GM19452 (cell line): ENCODE measurements around the gene PPP1R18.
A peak's percentile ranks its signal among the peaks of the same experiment; 100 is the strongest.
"Not testable (repeated sequence)": the region's sequence is repeated elsewhere in the genome, so short reads cannot be mapped to it uniquely, and the experiment has no call there.

Source experiments
- ATAC-seq: cut with Tn5 transposase; IDR thresholded peaks from one replicate; pipeline ENCODE4 v1.9.1; 2021; ENCODE audit not compliant: unreplicated experiment

The PPP1R18 gene, protein sequence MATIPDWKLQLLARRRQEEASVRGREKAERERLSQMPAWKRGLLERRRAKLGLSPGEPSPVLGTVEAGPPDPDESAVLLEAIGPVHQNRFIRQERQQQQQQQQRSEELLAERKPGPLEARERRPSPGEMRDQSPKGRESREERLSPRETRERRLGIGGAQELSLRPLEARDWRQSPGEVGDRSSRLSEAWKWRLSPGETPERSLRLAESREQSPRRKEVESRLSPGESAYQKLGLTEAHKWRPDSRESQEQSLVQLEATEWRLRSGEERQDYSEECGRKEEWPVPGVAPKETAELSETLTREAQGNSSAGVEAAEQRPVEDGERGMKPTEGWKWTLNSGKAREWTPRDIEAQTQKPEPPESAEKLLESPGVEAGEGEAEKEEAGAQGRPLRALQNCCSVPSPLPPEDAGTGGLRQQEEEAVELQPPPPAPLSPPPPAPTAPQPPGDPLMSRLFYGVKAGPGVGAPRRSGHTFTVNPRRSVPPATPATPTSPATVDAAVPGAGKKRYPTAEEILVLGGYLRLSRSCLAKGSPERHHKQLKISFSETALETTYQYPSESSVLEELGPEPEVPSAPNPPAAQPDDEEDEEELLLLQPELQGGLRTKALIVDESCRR

DNA sequence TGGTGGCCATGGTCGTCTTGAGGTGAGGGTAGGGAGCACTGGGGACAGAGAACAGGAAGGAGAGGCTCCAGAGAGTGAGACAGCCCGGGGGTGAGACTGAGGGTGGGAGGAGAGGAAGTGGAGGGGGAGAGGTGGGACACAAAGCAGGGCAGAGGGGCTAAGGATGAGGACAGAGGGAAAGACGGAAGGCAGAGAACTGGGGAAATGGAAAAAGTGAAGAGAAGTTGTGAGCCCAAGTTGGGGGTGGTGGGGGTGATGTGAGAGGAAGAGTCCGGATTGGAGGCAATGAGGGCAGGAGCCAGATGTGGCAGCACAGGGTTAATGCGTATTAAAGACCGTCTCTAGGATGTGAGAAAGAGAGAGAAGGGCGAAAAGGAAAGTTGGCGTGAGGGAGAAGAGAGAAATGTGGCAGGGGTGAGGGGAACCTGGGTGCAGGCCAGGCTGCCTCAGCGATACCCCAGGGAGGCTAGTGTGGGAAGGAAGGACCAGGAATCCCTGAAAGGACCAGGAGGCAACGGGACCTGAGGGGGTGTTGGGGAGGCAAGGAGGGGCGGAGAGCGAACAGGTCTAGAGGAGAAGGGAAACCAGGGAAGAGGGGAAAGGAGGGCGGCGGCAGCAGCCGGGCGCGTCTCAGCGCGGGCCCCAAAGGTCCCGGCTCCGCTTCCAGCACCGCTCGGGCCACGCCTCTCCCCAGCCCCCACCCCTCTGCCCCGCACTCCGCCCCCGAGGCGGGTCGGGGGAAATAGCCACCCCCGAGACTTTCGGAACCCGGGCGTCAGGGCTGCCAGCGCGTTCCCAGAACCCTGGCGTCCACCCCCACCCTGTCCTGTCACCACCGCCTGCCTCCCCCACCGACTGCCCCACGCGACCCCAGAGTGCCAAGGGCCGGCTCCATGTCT is at the start of gene PPP1R18:
TSS of gene PPP1R18 (minus strand) at position 637 of the 899 bp plus-strand sequence. CDS start at position 10, 627 bp downstream.
- ATAC-seq, result no peak

GRCh38 chr6:30735668-30736314 is 49.3 kb upstream of the PPP1R18 start:
- no peak for ATAC-seq

GRCh38 chr6:30732237-30732943 is 45.9 kb upstream of the PPP1R18 start:
- ATAC-seq, result no peak

DNA sequence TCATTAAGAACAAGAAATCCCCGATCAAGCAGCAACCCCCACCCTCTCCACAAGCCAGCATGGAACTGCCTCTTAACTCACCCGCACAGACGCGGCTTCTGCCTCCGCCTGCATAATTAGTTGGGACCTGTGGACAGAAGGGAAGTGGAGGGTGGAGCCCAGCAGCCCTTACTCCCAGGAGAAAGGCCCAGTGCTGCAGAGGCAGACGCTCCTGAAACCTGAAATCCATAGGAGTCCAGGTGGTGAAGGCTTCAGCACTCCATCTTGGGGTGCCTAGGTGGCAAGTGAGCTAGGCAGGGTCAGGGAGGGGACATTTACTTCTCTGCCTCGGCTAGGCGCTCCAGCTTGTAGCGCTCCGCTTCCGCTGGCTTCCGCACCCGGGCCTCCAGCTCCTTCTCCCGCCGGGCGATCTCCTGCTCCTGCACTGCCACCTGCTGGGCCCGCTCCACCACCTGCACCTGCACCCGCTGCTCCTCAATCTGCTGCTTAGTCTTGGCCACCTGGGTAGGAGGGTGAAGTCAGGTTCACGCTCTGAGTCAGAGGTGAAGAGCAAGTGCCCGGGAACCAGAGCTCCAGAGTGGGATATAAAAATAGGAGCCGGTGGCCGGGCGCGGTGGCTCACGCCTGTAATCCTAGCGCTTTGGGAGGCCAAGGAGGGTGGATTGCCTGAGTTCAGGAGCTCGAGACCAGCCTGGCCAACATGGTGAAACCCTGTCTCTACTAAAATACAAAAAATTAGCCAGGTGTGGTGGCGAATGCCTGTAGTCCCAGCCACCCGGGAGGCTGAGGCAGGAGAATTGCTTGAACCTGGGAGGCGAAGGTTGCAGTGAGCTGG is 44.4 kb upstream of the PPP1R18 start:
- ATAC-seq, result peak; percentile 58

DNA sequence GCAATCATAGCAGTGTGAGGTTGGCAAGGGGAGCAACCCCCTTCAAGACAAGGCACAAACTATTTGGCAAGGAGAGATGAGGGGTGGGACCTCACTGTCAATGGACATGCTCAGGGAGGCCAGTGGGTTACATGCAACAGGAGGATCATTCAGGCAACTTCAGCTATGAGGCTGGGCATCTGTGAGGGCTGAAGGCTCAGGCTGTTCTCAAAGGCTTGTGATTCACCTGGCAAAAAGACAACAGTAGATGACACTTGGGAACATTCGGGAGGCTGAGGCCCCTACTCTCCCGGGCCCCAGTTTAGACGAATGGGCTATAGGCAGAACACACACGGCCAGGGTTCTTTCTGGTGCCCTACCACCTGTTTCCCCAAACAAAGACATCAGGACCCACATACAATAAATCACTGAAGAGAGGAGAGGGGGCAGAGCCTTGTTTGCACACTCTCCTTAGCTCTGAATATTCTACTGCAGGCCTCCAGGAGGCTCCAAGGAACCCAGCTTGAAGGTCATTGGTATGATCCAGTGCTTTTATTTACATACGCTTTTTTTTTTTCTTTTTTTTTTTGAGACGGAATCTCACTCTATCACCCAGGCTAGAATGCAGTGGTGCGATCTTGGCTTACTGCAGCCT is 41.6 kb upstream of the PPP1R18 start:
- no peak for ATAC-seq

DNA sequence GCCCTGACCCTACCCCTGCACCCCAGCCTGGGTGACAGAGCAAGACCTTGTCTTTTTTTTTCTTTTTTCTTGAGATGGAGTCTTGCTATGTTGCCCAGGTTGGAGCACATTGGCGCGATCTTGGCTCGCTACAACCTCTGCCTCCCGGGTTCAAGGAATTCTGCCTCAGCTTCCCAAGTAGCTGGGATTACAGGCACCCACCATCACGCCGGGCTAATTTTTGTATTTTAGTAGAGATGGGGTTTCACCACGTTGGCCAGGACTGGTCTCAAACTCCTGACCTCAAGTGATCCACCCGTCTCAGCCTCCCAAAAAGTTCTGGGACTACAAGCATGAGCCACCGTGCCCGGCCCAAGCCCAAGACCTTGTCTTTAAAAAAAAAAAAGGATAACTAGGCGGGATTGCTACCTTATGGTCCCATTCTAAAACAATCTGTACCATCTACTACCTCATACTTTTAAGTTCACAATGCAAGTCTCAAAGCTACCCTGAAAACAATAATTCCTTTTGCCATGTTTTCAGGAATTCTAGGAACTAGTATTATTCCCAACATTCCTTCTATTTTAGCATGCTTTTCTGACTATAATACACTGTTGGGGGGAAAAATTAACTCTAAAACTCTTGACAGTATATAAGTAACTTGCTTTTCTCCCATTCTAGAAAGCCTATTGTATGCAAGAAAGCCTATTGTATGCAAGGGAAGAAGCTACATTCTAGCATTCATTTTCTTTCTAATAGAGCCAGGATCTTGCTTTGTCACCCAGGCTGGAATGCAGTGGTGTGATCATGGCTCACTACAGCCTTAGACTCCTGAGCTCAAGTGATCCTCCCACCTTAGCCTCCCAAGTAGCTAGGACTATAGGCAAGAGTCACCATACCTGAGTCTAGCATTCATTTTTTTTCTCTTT is 40.3 kb upstream of the PPP1R18 start:
- no peak for ATAC-seq

DNA sequence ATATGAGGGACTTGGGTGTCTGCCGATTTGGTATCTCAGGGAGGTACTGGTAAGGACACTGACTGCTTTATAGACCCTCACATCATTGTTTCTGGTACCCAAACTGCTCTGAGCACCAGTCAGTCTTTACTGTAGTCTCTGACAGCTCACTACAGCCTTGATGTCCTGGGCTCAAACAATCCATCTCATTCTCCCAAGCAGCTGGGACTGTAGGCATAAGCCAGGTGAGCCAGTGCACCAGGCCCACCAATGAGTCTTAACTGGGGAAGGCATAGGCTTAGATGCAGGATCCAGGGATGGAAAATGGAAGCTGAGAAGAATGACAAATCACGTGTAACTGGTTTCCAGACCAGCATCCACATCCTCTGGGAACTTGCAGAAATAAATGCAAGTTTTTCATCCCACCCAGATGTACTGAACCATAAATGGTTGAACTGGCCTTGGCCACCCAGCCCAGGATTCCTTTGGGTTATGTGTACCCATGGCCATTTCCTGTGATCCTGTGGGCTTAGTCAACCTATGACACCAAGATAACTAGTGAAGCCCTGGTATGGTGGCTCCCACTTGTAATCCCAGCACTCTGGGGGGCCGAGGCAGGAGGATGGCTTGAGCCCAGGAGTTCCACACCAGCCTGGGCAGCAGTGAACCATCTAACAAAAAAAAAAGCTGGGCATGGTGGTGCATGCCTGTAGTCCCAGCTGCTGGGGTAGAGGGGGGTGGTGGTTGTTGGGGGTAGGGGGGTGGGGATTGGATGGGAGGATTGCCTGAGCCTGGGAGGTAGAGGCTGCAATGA is 39.5 kb upstream of the PPP1R18 start:
- no peak for ATAC-seq

DNA sequence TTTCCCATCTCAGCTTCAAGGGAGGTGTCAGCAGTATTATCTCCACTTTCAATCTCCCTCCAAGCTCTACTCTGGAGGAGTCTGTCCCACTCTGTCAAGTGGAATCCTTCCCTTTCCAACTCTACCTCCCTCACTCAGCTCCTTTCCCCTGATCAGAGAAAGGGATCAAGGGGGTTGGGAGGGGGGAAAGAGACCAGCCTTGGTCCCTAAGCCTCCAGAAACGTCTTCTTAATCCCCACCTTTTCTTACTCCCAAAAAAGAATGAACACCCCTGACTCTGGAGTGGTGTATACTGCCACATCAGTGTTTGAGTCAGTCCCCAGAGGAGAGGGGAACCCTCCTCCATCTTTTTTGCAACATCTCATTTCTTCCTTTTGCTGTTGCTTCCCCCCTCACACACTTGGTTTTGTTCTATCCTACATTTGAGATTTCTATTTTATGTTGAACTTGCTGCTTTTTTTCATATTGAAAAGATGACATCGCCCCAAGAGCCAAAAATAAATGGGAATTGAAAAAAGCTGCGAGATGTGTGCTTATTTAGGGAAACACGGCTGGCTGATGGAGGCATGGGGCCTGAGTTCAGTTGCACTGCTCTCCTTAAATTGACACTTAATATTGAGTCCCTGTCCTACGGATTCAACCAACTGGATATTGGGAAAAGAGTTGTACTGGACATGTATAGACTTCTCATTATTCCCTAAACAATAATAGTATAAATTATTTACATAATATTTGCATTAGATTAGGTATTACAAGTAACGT is 38.6 kb upstream of the PPP1R18 start:
- ATAC-seq, result no peak

GRCh38 chr6:30723843-30724741 is 37.6 kb upstream of the PPP1R18 start:
- ATAC-seq, result not testable (repeated sequence)

- not testable (repeated sequence) for ATAC-seq
These were observed 36.9 kb upstream of the PPP1R18 start for GRCh38 chr6:30723159-30723842.

DNA sequence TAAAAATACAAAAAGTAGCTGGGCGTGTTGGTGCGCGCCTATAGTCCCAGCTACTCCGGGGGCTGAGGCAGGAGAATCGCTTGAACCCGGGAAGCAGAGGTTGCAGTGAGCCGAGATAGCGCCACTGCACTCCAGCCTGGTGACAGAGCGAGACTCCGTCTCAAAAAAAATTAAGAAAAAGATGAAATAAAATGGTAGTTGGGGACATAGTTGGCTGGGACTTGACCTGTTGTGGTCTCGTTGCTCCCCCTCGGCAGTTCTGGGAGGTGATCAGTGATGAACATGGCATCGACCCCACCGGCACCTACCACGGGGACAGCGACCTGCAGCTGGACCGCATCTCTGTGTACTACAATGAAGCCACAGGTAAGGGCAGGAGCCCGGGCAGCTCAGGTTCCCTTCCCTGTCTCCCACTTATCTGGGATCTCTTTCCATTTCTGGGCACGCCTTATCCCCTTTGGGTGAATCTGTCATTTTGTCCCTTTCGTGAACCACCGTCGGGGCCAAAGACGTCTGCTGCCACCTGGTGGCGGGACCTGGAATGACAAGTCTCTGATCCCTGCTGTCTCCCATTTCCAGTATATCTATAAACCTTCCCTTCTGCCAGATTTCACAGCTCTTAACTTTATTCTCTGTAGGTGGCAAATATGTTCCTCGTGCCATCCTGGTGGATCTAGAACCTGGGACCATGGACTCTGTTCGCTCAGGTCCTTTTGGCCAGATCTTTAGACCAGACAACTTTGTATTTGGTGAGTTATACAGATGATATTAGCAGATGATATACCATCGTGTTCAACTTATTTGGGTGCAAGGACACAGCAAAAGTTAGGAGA is 36.1 kb upstream of the PPP1R18 start:
- no peak for ATAC-seq

GRCh38 chr6:30722025-30722279 is 35.5 kb upstream of the PPP1R18 start:
- ATAC-seq, result not testable (repeated sequence)

DNA sequence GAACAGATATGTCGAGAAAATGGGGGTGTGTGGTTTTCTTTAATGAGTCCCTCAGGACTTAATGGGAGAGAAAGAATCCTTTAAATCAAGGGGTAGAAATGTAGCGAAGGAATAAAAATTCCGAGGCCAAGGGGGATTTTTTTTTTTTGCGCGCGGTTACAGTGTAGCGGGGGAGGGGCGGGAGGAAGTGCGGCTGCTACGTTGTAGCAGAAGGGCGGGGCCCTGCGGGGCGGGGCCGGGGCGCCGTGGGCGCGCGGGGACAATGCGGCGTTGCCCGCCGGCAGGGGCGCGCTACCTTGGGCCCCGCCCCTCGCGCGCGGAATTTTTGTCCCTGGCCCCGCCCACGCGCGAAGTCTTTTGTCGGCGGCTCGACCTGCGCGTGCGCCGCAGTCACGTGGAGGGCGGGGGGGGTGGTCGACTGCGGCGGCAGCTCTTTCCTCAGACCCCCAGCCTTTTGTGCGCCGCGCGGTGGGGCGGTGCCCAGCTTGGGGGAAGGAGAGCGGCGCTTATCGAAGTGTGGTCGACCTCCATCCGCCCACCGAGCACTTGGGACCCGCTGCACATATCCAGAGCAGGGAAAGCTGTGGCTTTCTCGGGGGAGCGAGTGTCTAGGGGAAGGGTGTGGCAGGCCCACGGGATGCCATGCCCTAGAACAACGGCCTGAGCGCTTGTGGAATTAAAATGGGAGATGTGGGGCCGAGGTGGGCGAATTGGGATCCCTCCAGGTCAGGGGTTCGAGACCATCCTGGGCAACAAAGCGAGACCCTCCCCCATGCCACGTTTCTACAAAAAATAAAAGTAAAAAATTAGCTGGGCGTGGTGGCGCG is 35.0 kb upstream of the PPP1R18 start:
- peak; percentile 27 for ATAC-seq
